ENCODE data around the gene SPOCK1. TPM values are rescaled to one million over a fixed set of nuclear protein-coding genes. Genes with fewer than 3 reads are reported as not detected.

The SPOCK1 gene
- total and polyA plus RNA-seq, 2 of the 4 experiments (the other 2 are of a cell fraction): 5.0 to 20.3 TPM

GRCh38 chr5:137264573-137264972 lies 234.6 kb downstream of the SPOCK1 start:
- H3K79me1 ChIP-seq (ENCODE audit: low read depth in 1 of 2, low read length in 2 of 2): no peaks in the 10 kb centered on the region
- H3K9me3 ChIP-seq (ENCODE audit: control insufficient read depth, insufficient read depth, low read length): no peaks in the 10 kb centered on the region
- no peak overlapping the region for H4K5ac ChIP-seq (ENCODE audit: low read depth, low read length)
- dilution Hi-C loops (cut with HindIII; ENCODE audit: low sequenced_read_pairs, unreplicated experiment): no loop called here
- no peak overlapping the region for H2BK120ac ChIP-seq (ENCODE audit: low read depth, low read length)
- ChIA-PET POLR2A (ENCODE audit: unreplicated experiment) (no interaction called here), CTCF (no interaction called here)
- intact Hi-C loops (cut with micrococcal nuclease): no loop called here
- H3K4me1 ChIP-seq (ENCODE audit: control insufficient read depth, insufficient read depth, low read length): no peaks in the 10 kb centered on the region; the same call in 1 of the 2 replicates
- H2BK5ac ChIP-seq (ENCODE audit: low read depth, low read length, poor library complexity, severe bottlenecking): no peak overlapping the region
- H3K56ac ChIP-seq (ENCODE audit: extremely low read depth, insufficient read depth, low read length): no peak overlapping the region
- TF ChIP-seq BHLHE40 (IDR thresholded peaks at IDR 0.05; ENCODE audit: low read depth, low read length) (no peak), MXI1 (IDR thresholded peaks at IDR 0.05; ENCODE audit: borderline replicate concordance, low read depth, low read length) (no peak), CEBPB (IDR thresholded peaks at IDR 0.05; ENCODE audit: low read depth, low read length) (no peak), POLR2A (IDR thresholded peaks at IDR 0.05; ENCODE audit: low read depth, low read length) (no peak), CTCF (conservative IDR thresholded peaks at IDR 0.05; ENCODE audit: low read depth, low read length) (no peak), SMC3 (IDR thresholded peaks at IDR 0.05; ENCODE audit: low read depth, low read length) (no peak), RFX5 (IDR thresholded peaks at IDR 0.05; ENCODE audit: low read depth, low read length) (no peak), FOS (IDR thresholded peaks at IDR 0.05; ENCODE audit: low read depth, low read length) (no peak), ELK1 (IDR thresholded peaks at IDR 0.05; ENCODE audit: borderline replicate concordance, low read depth, low read length) (no peak), CHD1 (IDR thresholded peaks at IDR 0.05; ENCODE audit: low read depth, low read length) (no peak)
- no peak overlapping the region for H3K4ac ChIP-seq (ENCODE audit: low read depth, low read length)
- no peak overlapping the region for H3K14ac ChIP-seq (replicated peaks; ENCODE audit: low read depth, low read length)
- no peak overlapping the region for H3K18ac ChIP-seq (ENCODE audit: low read depth, low read length)
- H3K23ac ChIP-seq (ENCODE audit: low read depth, low read length): no peak overlapping the region
- H3K9me1 ChIP-seq (ENCODE audit: insufficient read depth, low read length): no peaks in the 10 kb centered on the region
- no peak overlapping the region for H3K9ac ChIP-seq (ENCODE audit: low read depth, low read length)
- H2BK15ac ChIP-seq (ENCODE audit: low read depth, low read length): no peak overlapping the region
- H3K4me3 ChIP-seq (ENCODE audit: insufficient read depth, low read depth, low read length): no peak overlapping the region
- H2BK20ac ChIP-seq (ENCODE audit: low read depth, low read length): no peak overlapping the region
- DNase-seq (peak; percentile 57), ATAC-seq (ENCODE audit: low read depth) (no peak)
- H4K8ac ChIP-seq (ENCODE audit: low read depth in 2 of 2, low read length in 2 of 2): no peak overlapping the region
- in situ Hi-C loops (cut with MboI; ENCODE audit: low sequenced_read_pairs): no loop called here
- H3K36me3 ChIP-seq (ENCODE audit: control insufficient read depth, insufficient read depth, low read length): no peaks in the 10 kb centered on the region
- H3K4me2 ChIP-seq (ENCODE audit: low read depth, low read length): no peak overlapping the region
- H2AK9ac ChIP-seq (replicated peaks; ENCODE audit: low read depth, low read length, poor library complexity): no peak overlapping the region
- no CpG with 5 or more reads among the region's 4 CpGs for WGBS, 2 experiments (ENCODE audit: extremely low coverage in 2 of 2, insufficient read length in 1 of 2)
- no peak overlapping the region for H4K91ac ChIP-seq (ENCODE audit: insufficient read depth, low read depth, low read length)
- no TSS peak for BruUV-seq (replicated peaks)
- H3K27me3 ChIP-seq (ENCODE audit: control insufficient read depth, insufficient read depth, low read length): no peaks in the 10 kb centered on the region
- H2AFZ ChIP-seq (replicated peaks; ENCODE audit: low read length, poor library complexity): no peak overlapping the region
- H2AK5ac ChIP-seq (ENCODE audit: low read depth, low read length): no peak overlapping the region
- no peaks in the 10 kb centered on the region for H4K20me1 ChIP-seq (ENCODE audit: insufficient read depth, low read length)
- no peak overlapping the region for H3K27ac ChIP-seq (ENCODE audit: insufficient read depth, low read length)

Measured in IMR-90 (cell line).